HG02885 (cell line): ENCODE data around the gene MTHFD2.
"Not testable (repeated sequence)": the region's sequence is repeated elsewhere in the genome, so short reads cannot be mapped to it uniquely, and the experiment has no call there.

Experiments used
- ATAC-seq: cut with Tn5 transposase; IDR thresholded peaks from one replicate; pipeline ENCODE4 v1.9.1; 2021; ENCODE audit warnings: mild to moderate bottlenecking; ENCODE audit not compliant: unreplicated experiment, poor library complexity

MTHFD2 gene

GRCh38 chr2:74226648-74227213, 28.3 kb downstream of the MTHFD2 start:
- no peak for ATAC-seq

GRCh38 chr2:74227646-74228045, 29.2 kb downstream of the MTHFD2 start:
- ATAC-seq = no peak

- ATAC-seq = no peak
Measured at GRCh38 chr2:74228772-74229171, 30.4 kb downstream of the MTHFD2 start.

- not testable (repeated sequence) for ATAC-seq
Measured at GRCh38 chr2:74229865-74230264, 31.4 kb downstream of the MTHFD2 start.

- no peak for ATAC-seq
Measured at GRCh38 chr2:74232426-74232825, 34.0 kb downstream of the MTHFD2 start.

GRCh38 chr2:74233648-74234047, 35.2 kb downstream of the MTHFD2 start:
- ATAC-seq = no peak

- ATAC-seq = no peak
Measured at GRCh38 chr2:74235041-74235440, 36.6 kb downstream of the MTHFD2 start.

GRCh38 chr2:74238879-74239278, 40.5 kb downstream of the MTHFD2 start:
- ATAC-seq = no peak

GRCh38 chr2:74239346-74239745, 40.9 kb downstream of the MTHFD2 start:
- no peak for ATAC-seq

GRCh38 chr2:74242354-74243071, 44.1 kb downstream of the MTHFD2 start:
- ATAC-seq = no peak

- ATAC-seq = no peak
Measured at GRCh38 chr2:74244286-74244685, 45.9 kb downstream of the MTHFD2 start.

- ATAC-seq = no peak
Measured at GRCh38 chr2:74246496-74247195, 48.2 kb downstream of the MTHFD2 start.

- no peak for ATAC-seq
Measured at GRCh38 chr2:74249406-74250122, 51.1 kb downstream of the MTHFD2 start.

GRCh38 chr2:74250189-74250631, 51.8 kb downstream of the MTHFD2 start:
- no peak for ATAC-seq

GRCh38 chr2:74252036-74252435, 53.6 kb downstream of the MTHFD2 start:
- ATAC-seq = no peak

GRCh38 chr2:74252862-74253261, 54.4 kb downstream of the MTHFD2 start:
- ATAC-seq = no peak

- no peak for ATAC-seq
Measured at GRCh38 chr2:74253306-74253970, 55.0 kb downstream of the MTHFD2 start.

- ATAC-seq = no peak
Measured at GRCh38 chr2:74253971-74254310, 55.5 kb downstream of the MTHFD2 start.

- ATAC-seq = no peak
Measured at GRCh38 chr2:74255660-74256213, 57.3 kb downstream of the MTHFD2 start.

- no peak for ATAC-seq
Measured at GRCh38 chr2:74259191-74259590, 60.8 kb downstream of the MTHFD2 start.
